DMS 273 (cell line): Measurements from ENCODE around the gene CPLX3.
A peak's percentile ranks its signal among the peaks of the same experiment; 100 is the strongest.

Experiments
- DNase-seq: peaks from one replicate; lab custom pipeline; 2025; ENCODE audit not compliant: unreplicated experiment; lab: John Stamatoyannopoulos, UW

Gene CPLX3

DNA sequence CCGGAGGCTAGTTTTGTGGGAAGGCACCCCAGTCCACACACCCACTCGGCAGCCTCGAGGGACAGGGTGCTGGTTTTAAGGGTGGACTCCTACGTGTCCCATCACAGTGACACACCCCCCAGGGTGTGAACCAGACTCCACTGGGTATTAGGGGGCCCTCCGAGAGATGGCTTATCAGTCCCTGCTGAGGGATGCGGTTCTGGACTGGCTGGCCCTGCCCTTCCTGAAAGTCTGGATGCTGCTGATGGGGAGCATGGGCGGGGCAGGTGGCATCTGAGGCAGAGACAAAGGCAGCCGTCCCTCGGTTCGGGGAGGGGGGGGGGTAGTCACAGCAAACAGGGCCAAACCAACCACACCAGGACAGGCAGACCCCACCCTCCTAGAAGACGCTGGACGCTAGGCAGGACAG is 17.5 kb downstream of the CPLX3 start:
- no peak for DNase-seq

DNA sequence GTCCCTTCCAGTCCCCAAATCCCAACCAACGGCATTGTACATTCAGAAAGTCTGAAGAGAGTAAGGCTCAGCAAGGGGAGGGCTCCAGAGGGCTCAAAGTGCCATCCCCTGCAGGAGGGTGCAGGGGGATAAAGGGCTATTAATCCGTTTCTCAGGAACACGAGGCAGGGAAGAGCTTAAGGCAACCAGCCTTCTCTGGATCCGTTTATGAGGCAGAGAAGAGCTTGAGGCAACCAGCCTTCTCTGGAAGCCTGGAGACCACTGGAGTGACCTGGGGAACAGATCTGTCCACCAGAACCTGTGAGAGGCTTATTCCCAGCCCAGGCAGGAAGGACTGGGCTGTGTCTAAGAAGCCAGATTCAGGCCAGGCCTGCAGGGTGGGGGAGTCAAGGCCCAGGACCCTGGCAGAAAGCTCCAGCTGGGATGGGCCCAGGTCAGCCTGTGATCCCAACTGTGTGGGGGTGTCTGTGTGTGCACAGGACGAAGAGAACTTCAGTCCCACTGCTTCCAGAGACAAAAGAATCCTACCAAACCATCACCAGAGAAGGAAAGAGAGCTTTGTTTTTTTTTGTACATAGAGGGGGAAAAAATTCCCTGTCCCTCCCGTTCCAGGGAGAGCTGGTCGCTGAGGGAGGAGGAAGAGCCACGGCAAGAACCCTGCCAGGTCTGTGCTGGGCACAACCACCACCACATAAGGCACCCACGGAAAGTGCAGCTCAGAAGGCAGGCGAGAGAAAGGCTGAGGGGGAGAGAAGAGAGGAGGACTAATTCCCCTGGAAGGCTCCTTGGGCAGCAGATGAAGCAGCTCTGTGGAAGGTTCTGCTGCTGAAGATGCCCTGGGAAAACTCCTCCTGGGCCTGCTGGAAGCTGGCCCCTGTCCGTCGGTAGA is 18.1 kb downstream of the CPLX3 start:
- DNase-seq, result no peak

DNA sequence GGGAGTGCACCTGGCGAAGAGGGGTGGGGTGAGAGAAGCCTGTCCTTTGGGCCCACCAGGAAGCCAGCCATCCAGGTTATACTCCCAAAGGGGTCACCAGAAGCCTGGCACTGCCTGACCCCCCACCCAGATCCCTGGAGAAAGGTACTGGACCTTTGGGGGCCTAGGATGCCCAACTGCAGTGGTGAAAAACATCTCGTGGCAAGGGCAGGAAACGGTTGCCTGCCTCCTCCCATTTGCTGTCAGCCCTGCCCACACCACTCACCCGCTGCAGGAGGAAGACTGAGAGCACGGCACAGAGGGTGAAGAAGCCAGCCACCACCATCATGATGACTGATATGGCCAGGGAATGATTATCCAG is 18.8 kb downstream of the CPLX3 start:
- no peak for DNase-seq

DNA sequence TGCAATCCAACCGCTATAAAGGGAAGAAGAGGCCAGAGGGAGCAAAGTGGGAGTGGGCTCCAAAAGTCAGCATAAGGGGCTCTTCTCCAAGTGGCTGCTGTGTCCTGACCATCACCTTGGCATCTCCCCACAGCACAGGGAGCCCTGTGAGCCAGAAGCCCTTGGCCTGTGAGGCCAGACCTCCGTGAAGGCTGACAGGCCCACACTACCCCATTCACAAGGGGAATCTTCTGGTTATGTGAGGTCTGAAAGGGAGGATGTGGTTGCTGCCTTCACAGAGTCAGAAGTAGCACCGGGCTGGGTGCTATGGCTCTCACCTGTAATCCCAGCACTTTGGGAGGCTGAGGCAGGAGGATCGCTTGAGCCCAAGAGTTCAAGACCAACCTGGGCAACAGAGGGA is 19.2 kb downstream of the CPLX3 start:
- DNase-seq, result no peak

DNA sequence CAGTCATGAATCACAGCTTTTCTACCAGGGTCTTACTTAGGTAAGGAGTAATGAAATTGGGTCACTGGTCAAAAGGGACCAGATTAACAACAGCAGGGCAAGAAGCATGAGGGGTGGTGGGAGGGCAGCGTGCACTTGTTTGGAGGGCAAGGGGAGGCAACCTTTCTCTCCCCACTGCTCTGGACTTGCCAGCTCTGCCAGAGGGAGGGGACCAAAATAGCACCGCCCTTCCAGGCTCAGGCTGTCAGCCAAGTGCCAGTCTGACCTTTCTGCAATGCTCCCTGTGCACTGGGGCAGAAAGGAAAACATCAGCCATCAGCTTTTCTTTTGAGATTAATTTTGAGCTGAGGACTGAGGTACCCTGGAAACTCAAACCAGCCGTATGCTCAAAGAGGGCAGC is 21.0 kb downstream of the CPLX3 start:
- DNase-seq, result peak; percentile 18

DNA sequence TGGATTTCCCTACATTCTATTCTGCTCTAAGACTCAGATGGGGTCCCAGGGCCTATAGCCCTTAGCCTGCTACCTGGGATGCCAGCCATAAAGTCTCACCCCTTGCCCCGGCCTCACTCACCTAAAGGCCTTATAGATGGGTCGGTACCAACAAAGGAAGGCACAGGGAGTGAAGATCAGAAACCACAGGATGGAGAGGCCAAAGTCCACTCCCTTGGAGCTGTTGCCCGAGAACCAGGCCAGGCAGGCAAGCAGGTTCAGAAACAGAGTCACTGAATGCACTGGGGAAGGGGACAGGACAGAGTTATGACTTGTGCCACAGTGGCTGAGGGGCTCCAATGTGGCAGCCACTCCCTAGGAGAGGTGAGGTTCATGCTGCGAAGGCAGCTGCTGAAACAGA is 24.0 kb downstream of the CPLX3 start:
- DNase-seq, result no peak

DNA sequence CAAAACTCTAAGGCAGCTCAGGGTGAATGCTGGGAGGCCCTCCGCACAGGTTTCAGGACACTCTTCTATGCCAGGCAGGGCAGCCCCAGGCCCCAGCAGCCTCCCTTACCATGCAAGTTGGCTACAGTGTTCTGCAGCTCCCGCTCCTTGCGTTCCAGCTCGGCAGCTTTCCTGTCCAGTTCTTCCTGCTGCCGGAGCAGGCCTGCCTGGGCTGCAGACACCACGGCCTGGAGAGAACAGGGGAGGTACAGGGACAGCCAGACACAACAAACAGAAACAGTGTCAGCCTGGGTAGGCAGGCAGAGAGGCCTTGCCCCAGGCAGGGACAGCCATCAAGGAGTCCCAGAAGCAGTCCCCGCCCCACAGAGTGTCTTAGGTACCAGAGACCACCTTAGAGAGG is 25.5 kb downstream of the CPLX3 start:
- DNase-seq, result no peak

DNA sequence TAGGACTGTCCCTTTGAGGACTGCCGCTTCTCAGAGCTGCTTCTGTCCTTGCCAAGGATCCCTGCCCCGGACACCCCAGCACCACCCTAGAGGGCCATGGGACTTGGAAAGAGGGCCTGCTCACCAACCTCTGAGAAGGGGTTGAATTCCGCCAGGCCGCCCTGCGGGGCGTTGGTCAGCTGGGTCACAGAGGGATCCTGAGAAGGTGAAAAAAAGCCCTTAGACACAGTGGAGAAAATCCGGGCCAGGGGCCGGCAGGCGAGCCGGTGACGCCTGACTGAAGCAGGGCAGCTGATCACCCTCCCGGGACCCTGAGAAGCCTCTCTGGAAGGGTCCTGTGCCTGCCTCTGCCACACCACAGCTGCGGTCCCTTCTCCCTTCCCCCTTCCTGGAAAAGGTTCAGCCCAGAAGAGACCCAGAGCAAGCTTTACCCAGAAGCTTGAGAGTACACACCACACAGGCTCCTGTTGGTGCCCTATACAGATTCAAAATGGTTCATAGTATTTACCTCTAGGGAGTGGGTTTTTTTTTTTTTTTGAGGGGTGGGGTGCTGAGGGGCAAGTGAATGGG is 28.1 kb downstream of the CPLX3 start:
- no peak for DNase-seq

DNA sequence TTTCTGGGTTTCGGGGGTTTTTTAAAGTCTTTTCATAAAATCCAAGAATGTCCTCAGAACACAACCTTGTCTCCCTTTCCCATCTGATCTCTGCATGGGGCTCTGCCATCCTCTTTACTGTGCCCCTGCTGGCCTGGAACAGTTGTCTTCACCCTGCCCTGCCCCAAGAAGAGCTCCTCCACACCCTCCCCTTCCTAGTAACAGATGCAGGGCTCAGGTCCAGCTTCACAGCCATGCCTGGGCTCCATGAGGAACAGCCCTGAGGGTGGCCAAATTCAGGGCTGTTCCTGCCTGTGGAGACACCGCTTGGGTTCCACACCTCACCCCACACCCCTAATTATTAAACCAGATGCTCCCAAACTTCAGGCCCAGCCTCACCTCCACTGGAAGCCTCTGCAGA is 29.4 kb downstream of the CPLX3 start:
- peak; percentile 71 for DNase-seq

DNA sequence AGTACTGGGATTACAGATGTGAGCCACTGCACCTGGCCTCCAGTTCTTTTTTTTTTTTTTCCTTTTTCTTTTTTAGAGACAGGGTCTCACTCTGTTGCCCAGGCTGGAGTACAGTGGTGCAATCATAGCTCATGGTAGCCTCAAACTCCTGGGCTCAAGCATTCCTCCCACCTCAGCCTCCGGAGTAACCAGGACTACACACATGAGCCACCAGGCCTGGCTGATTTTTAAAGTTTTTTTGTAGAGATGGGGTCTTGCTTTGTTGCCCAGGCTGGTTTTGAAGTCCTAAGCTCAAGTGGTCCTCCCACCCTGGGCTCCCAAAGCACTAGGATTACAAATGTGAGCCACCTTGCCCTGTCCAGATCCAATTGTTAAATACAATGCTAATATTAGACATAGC is 30.1 kb downstream of the CPLX3 start:
- no peak for DNase-seq

DNA sequence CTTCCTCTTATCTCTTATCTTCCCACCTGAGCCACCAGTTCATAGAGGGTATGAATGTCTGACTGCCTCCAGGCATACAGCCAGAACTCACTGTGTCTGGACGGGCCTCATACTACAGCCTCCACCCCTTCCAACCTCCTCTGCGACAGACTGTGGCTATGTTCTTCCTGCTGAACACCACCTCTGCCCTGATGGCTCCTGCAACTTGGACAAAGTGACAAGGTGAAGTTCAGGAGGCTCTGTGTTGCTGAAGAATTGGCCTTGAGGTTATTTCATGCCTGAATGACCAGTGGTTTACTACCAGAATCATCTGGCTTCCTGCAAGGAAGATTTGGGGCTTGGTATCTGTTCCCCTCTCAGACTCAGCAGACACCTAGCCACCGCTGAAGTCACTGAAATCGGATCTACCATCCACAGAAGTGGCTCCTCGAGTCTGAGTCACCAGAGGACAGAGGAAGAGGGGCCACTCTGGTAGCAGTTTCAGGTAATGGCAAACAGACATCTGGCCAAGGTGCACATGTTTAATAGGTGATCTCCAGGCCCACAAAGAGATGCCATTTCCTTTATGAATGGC is 30.7 kb downstream of the CPLX3 start:
- DNase-seq, result no peak

DNA sequence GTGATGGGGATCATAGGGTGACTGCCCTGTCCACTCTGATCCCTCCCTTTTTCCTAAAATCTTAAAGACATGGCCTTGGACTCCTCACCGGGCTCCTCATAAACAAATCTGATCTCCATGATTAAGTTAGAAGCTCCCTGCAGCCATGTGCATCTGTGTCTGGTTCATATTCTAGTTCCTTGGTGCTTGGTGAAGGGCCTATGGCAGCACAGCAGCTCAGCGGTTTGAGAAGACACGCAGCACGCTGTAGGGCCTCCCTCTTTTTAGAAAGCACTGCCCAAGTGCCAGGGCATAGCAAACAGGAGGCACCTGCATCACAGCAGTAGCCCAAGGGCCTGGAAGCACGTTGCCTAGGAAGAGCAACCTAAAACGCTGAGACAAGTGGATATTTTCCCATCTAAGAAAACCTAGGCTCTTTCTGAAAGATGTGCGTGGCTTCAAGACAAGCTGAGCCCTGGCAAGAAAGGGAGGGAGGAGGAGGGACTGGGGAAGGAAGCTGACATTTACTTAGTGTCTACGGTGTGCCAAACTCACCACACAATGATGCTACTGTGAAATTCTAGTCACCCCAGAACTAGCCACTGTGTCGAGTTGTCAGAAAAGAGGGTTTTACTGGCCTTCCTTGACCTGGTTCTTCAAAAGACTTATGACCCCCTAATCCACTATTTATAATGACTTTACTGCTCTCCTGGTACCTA is 31.4 kb downstream of the CPLX3 start:
- DNase-seq, result no peak

DNA sequence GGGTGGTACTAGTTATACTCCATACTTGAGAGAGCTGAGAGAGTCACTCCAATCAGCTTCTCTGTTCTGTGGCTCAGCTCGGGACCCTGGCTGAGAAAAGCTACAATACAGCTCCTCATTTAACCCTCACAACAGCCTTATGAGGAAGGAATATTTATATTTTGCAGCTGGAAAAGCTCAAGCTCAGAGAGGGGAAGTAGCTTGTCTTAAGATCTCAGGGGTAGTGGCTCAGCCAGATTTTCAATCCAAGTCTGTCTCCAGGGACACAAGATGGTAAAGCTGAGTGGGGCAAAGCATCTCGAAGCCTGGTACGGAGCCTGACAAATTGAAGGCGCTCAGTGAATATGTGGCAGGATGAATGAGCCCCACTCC is 31.9 kb downstream of the CPLX3 start:
- no peak for DNase-seq

DNA sequence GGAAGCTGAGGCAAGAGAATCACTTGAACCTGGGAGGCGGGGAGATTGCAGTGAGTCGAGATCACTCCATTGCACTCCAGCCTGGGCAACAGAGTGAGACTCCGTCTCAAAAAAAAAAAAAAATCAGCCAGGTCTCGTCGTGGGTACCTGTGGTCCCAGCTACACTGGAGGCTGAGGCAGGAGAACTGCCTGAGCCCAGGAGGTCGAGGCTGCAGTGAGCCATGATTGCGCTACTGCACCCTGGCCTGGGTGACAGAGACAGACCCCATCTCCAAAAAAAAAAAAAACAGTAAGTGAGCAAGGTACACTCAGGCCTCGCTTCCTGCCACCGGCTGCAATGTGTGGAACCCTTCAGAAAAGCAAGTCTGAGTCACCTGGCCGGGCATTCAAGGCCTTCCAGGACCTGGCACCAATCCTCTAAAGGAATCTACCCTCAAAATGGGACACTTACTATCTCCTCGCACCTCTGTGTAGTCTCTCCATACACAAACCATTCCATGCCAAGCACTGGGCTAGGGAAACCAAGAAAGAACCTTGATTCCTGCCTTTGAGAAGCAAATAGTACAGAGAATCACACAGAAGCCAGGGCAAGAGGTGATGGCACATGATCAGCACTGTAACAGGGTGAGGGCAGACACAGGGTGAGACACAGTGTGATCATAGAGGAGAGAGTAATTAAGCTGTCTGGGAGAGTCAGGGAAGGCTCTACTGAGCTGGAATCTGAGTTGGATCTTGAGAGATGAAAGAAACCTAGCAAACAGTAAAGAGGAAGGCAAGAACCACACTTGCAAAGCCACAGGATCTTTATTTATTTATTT is 37.0 kb downstream of the CPLX3 start:
- DNase-seq, result no peak

DNA sequence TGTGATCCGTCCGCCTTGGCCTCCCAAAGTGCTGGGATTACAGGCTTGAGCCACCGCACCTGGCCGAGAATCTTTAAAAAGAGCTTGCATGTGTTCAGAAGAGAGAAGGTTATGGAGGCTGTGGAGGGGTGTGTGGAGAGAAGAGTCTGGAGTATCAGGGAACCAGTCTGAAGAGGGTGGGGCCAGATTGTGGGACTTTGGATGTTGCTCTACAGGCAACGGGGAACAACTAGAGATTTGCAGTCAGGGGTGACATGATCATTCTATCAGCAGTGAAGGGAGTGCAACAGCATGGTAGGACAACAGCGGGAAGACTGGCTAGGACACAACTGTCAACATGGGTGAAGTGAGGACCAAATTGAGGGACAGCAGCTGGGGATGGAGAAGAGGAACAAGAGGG is 37.9 kb downstream of the CPLX3 start:
- DNase-seq, result no peak

DNA sequence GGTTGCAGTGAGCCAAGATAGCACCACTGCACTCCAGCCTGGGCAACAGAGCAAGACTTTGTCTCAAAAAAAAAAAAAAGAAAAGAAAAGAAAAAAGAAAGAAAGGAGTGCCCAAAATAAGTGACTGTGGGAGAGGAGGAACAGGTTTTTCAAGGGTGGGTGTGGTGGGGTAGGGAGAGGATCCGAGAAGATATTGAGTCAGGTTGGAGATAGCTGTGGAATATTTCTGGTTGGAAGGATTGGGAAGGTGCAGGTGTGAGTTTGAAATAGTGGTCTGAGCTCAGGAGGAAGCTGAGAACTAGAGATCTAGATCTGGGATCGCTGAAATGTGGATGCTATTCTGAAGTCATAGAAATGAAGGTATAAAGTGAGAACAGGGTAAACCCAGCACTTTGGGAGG is 38.9 kb downstream of the CPLX3 start:
- no peak for DNase-seq

DNA sequence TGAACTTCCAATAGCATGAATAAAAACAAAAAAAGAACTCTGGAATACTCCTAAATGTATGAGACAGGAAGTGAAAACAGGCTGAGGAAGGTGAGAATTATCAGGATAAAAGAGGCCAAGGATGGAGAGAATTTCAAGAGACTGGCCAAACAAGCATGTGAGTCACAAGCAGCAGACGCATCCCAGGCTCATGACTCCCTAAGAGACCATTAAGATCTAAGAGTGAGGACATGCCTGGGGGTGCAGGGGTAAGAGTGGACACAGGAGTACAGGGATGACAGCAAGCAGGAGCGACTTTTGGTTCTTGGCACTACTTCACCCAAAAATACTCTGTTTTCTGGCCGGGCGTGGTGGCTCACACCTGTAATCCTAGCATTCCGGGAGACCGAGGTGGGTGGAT is 39.7 kb downstream of the CPLX3 start:
- DNase-seq, result no peak

DNA sequence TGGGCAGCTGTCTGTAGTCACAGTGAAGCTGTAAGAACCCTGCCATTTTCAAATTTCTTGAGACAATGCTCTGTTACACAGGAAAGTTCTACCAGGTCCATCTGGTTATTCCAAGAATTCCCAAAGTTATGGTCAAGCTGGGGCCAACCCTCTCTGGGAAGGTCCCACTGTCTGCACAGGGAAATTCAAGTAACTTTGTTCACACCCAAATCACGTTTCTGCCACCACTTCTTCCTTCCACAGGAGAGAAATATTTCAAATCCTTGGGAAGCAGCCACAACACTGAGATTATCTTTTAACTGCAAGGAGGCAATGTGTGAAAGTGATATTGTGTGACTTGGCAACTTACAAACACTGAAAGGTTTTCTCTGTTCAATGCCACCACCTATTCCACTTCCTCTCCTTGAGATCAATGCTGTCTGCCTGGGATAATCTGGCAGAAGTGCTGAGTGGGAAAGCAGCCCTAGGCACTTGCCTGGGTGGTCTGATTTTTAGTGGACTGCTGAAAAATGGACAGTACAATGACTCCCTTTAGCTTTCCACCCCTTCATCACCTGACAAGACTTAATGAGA is 41.1 kb downstream of the CPLX3 start:
- no peak for DNase-seq

DNA sequence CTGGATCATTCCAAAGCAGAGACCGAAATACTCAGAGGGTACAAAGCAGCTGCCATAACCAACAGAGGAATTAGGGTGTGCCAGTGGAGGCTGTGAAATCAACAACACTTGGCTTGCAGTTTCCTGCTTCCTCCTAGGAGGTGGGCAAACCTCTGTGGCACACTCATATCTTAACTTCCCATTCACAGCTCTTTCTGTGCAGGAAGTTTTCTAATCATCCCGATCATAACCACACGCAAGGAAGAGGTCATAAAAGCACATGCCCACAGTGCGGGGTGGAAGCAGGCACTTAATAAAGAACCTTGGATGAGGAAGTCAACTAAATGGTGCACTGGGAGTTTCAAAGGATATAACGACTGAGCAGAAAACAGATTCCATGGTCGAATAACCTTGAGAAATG is 41.6 kb downstream of the CPLX3 start:
- DNase-seq, result no peak

DNA sequence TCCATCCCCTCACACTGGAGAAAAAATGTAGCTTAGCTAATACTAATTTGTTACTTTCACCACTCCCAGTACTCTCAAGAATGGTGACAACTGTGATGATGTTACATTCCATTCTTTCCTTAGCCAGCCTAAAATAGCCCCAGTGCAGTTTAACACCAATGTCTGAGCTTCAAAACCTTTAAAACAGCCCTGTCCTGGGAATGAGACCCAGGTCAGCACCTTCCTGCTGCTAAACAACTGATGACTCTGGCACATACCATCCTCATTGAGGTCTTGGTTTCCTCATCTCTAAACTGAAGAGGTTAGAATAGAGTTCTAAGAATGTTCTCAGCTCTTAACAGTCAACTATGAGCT is 42.9 kb downstream of the CPLX3 start:
- no peak for DNase-seq
